HG03060 (cell line): ENCODE data around the gene LTO1.

Source experiments
- ATAC-seq: cut with Tn5 transposase; IDR thresholded peaks from one replicate; pipeline ENCODE4 v1.9.1; 2021; ENCODE audit warnings: low read depth, moderate number of reproducible peaks; ENCODE audit not compliant: unreplicated experiment

The LTO1 gene

GRCh38 chr11:69674886-69675714 is at the start of gene LTO1:
TSS of gene LTO1 (minus strand) at chr11:69675353. CDS start at chr11:69675239, 114 bp downstream.
- ATAC-seq: peak; percentile 43

- no peak for ATAC-seq
Measured at GRCh38 chr11:69721745-69722144, 46.6 kb upstream of the LTO1 start.

- ATAC-seq: no peak
Measured at GRCh38 chr11:69721106-69721505, 46.0 kb upstream of the LTO1 start.

GRCh38 chr11:69718912-69719311 is 43.8 kb upstream of the LTO1 start:
- no peak for ATAC-seq

GRCh38 chr11:69718147-69718546 is 43.0 kb upstream of the LTO1 start:
- ATAC-seq: no peak

GRCh38 chr11:69716891-69717747 is 42.0 kb upstream of the LTO1 start:
- ATAC-seq: no peak

GRCh38 chr11:69716099-69716498 is 40.9 kb upstream of the LTO1 start:
- ATAC-seq: no peak

- ATAC-seq: no peak
Measured at GRCh38 chr11:69715446-69715845, 40.3 kb upstream of the LTO1 start.

GRCh38 chr11:69711822-69712801 is 37.0 kb upstream of the LTO1 start:
- no peak for ATAC-seq

GRCh38 chr11:69708736-69709401 is 33.7 kb upstream of the LTO1 start:
- ATAC-seq: no peak

GRCh38 chr11:69707176-69707575 is 32.0 kb upstream of the LTO1 start:
- no peak for ATAC-seq

GRCh38 chr11:69705901-69706787 is 31.0 kb upstream of the LTO1 start:
- no peak for ATAC-seq

GRCh38 chr11:69705351-69705811 is 30.2 kb upstream of the LTO1 start:
- no peak for ATAC-seq

GRCh38 chr11:69704508-69705253 is 29.5 kb upstream of the LTO1 start:
- ATAC-seq: no peak

GRCh38 chr11:69703768-69704507 is 28.8 kb upstream of the LTO1 start, which contains the start of gene FGF19:
TSS of gene FGF19 (minus strand) at chr11:69704022. CDS start at chr11:69703876, 146 bp downstream.
- ATAC-seq: no peak

GRCh38 chr11:69703453-69703767 is 28.3 kb upstream of the LTO1 start:
- ATAC-seq: no peak

- ATAC-seq: no peak
Measured at GRCh38 chr11:69702769-69703452, 27.8 kb upstream of the LTO1 start.
